Measurements from ENCODE around the gene PIGQ.

PIGQ gene

GRCh38 chr16:527015-527903 is 42.5 kb upstream of the PIGQ start, which contains the start of gene CAPN15:
TSS of gene CAPN15 (plus strand) at chr16:527712. CDS start at chr16:546839, 19,127 bp downstream.
- H3K36me3 ChIP-seq (ENCODE audit: control insufficient read depth, insufficient read depth, low read length), result no peaks in the 10 kb centered on the region
- H3K9ac ChIP-seq (ENCODE audit: low read depth, low read length), result peak within 1 kb of the TSS; percentile 94
- H3K27me3 ChIP-seq (ENCODE audit: control insufficient read depth, insufficient read depth, low read length), result no peaks in the 10 kb centered on the region
- H3K4me1 ChIP-seq (ENCODE audit: control insufficient read depth, insufficient read depth, low read length), result peaks cover 12% of the 10 kb centered on the region
- H3K9me3 ChIP-seq (ENCODE audit: control insufficient read depth, insufficient read depth, low read length), result no peaks in the 10 kb centered on the region
- H3K4me3 ChIP-seq (ENCODE audit: low read depth, low read length), result peak within 1 kb of the TSS; percentile 80

DNA sequence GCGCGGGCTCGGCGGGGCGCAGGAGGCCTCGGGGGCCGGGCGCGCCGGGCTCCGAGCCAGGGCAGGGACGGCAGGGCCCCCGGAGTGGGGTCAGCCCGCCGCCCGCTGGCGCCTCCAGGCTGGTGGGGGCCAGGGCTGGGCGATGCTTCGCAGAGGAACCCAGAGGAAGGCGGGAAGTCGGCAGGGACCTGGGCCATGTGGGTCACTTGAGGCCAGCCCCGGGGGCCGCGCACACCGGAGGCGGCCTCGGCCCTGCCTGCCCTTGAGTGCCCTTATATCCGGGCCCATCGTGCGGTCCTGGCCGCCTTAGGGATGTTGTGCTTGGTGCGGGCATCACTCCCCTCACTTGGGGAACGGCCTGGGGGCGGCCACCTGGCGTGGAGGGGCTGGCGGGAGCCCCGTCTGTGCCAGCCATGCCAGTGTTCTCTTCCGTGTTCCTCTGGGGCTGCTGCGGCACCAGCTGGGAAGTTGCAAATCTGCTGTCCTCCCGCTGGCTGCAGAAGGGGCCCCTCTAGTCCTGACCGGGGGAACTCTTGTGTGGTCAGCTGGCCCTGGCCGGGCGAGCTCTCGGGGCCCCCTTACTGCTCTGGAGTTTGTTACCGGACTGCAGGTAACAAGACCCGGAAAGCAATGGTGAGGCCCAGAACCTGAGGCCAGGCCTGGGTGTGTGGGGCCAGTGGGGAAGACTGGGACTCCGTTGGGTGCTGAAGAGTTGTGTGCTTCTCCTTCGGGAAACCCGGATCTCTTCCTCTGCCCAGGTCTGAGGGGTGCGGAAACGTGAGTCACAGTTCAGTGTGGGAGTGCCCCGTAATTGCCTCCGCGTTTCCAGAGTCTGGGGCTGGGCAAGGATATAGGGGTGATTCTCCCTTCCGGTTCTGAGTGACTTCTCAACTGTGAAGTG is 41.4 kb upstream of the PIGQ start:
- H3K9ac ChIP-seq (ENCODE audit: low read depth, low read length), result peak overlapping the region; percentile 70
- H3K27me3 ChIP-seq (ENCODE audit: control insufficient read depth, insufficient read depth, low read length), result no peaks in the 10 kb centered on the region
- H3K4me1 ChIP-seq (ENCODE audit: control insufficient read depth, insufficient read depth, low read length), result peaks cover 12% of the 10 kb centered on the region
- peak overlapping the region; percentile 76 for H3K4me3 ChIP-seq (ENCODE audit: low read depth, low read length)
- no peaks in the 10 kb centered on the region for H3K36me3 ChIP-seq (ENCODE audit: control insufficient read depth, insufficient read depth, low read length)
- H3K9me3 ChIP-seq (ENCODE audit: control insufficient read depth, insufficient read depth, low read length), result no peaks in the 10 kb centered on the region

DNA sequence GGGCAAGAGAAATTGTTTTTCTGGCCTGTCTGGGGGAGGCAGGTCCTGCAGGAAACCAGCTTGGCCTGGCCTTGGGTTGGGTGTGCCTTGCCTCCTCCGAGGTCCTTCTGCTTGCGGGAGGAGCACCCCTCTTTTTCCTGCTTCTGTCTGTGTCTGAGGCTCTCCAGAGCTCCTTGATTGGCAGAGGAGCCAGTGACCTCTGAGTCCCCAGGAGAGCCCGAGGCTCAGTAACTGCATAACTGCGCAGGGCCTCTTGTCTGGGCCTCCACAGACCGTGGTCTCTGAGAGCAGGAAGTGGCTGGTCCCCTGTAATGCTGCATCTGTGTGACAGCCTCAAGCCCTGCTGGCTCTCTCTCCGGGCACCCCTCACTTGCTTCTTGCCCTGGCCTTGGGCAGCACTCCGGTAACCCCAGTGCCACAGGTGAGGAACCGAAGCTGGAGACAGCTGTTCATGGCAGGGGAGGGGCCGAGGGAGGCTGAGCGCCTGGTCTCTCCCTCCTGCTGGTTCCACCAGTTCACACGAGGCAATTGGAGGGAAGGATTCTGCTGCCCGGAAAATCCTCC is 40.7 kb upstream of the PIGQ start:
- no peaks in the 10 kb centered on the region for H3K36me3 ChIP-seq (ENCODE audit: control insufficient read depth, insufficient read depth, low read length)
- peak overlapping the region; percentile 76 for H3K4me3 ChIP-seq (ENCODE audit: low read depth, low read length)
- no peaks in the 10 kb centered on the region for H3K27me3 ChIP-seq (ENCODE audit: control insufficient read depth, insufficient read depth, low read length)
- H3K9ac ChIP-seq (ENCODE audit: low read depth, low read length), result peak overlapping the region; percentile 70
- H3K4me1 ChIP-seq (ENCODE audit: control insufficient read depth, insufficient read depth, low read length), result peaks cover 12% of the 10 kb centered on the region
- no peaks in the 10 kb centered on the region for H3K9me3 ChIP-seq (ENCODE audit: control insufficient read depth, insufficient read depth, low read length)

DNA sequence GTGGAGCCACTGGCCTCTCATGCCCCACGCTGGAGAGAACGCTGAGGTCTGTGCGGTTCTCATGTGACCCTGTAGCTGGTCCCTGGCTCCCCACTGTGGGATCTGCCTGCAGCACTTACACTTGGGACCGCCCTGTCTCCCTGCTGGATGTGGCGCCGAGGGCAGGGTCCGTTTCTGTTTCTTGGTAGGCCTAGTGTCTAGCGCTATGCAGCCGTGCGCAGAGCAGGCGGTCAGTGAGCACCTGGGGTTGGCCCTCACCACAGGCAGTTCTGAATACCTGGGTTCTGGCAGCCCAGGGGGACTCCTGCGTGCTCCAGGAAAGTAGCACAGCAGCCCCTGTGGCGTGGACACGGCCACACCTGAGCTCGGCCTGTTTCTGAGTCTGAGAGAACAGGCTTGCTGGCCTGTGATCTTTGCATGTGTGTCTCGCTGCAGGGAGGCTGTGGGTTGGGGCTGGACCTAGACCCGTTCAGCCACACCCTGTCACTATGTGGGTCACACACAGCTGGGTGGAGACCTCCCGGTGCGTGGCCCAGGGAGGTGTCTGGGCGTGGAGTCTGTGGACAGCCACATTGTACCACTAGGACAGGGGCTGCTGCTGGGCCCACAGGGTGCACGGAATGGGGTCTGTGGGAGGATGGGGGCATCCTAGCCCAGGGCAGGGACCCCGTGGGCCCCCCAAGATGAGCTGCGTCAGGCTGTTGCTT is 39.5 kb upstream of the PIGQ start:
- H3K4me3 ChIP-seq (ENCODE audit: low read depth, low read length), result no peak overlapping the region
- H3K9ac ChIP-seq (ENCODE audit: low read depth, low read length), result no peak overlapping the region
- H3K4me1 ChIP-seq (ENCODE audit: control insufficient read depth, insufficient read depth, low read length), result peaks cover 12% of the 10 kb centered on the region
- no peaks in the 10 kb centered on the region for H3K27me3 ChIP-seq (ENCODE audit: control insufficient read depth, insufficient read depth, low read length)
- H3K9me3 ChIP-seq (ENCODE audit: control insufficient read depth, insufficient read depth, low read length), result no peaks in the 10 kb centered on the region
- no peaks in the 10 kb centered on the region for H3K36me3 ChIP-seq (ENCODE audit: control insufficient read depth, insufficient read depth, low read length)

- Histone ChIP-seq H3K9ac (ENCODE audit: low read depth, low read length) (no peak overlapping the region), H3K27me3 (ENCODE audit: control insufficient read depth, insufficient read depth, low read length) (no peaks in the 10 kb centered on the region), H3K4me3 (ENCODE audit: low read depth, low read length) (no peak overlapping the region), H3K4me1 (ENCODE audit: control insufficient read depth, insufficient read depth, low read length) (peaks cover 5% of the 10 kb centered on the region), H3K9me3 (ENCODE audit: control insufficient read depth, insufficient read depth, low read length) (no peaks in the 10 kb centered on the region), H3K36me3 (ENCODE audit: control insufficient read depth, insufficient read depth, low read length) (peaks cover 2% of the 10 kb centered on the region)
These were observed 38.2 kb upstream of the PIGQ start for GRCh38 chr16:531494-532125.

- peaks cover 5% of the 10 kb centered on the region for H3K4me1 ChIP-seq (ENCODE audit: control insufficient read depth, insufficient read depth, low read length)
- H3K9ac ChIP-seq (ENCODE audit: low read depth, low read length), result no peak overlapping the region
- H3K4me3 ChIP-seq (ENCODE audit: low read depth, low read length), result no peak overlapping the region
- no peaks in the 10 kb centered on the region for H3K27me3 ChIP-seq (ENCODE audit: control insufficient read depth, insufficient read depth, low read length)
- H3K36me3 ChIP-seq (ENCODE audit: control insufficient read depth, insufficient read depth, low read length), result peaks cover 7% of the 10 kb centered on the region
- H3K9me3 ChIP-seq (ENCODE audit: control insufficient read depth, insufficient read depth, low read length), result no peaks in the 10 kb centered on the region
These were observed 36.2 kb upstream of the PIGQ start for GRCh38 chr16:533391-534123.

GRCh38 chr16:534135-534534 is 35.6 kb upstream of the PIGQ start:
- no peak overlapping the region for H3K9ac ChIP-seq (ENCODE audit: low read depth, low read length)
- no peak overlapping the region for H3K4me3 ChIP-seq (ENCODE audit: low read depth, low read length)
- no peaks in the 10 kb centered on the region for H3K9me3 ChIP-seq (ENCODE audit: control insufficient read depth, insufficient read depth, low read length)
- H3K36me3 ChIP-seq (ENCODE audit: control insufficient read depth, insufficient read depth, low read length), result peaks cover 8% of the 10 kb centered on the region
- no peaks in the 10 kb centered on the region for H3K27me3 ChIP-seq (ENCODE audit: control insufficient read depth, insufficient read depth, low read length)
- peaks cover under 1% of the 10 kb centered on the region for H3K4me1 ChIP-seq (ENCODE audit: control insufficient read depth, insufficient read depth, low read length)

GRCh38 chr16:534856-535445 is 34.8 kb upstream of the PIGQ start:
- H3K9ac ChIP-seq (ENCODE audit: low read depth, low read length), result no peak overlapping the region
- H3K27me3 ChIP-seq (ENCODE audit: control insufficient read depth, insufficient read depth, low read length), result no peaks in the 10 kb centered on the region
- H3K4me3 ChIP-seq (ENCODE audit: low read depth, low read length), result no peak overlapping the region
- no peaks in the 10 kb centered on the region for H3K9me3 ChIP-seq (ENCODE audit: control insufficient read depth, insufficient read depth, low read length)
- H3K4me1 ChIP-seq (ENCODE audit: control insufficient read depth, insufficient read depth, low read length), result no peaks in the 10 kb centered on the region
- H3K36me3 ChIP-seq (ENCODE audit: control insufficient read depth, insufficient read depth, low read length), result peaks cover 9% of the 10 kb centered on the region

GRCh38 chr16:535446-536405 is 34.0 kb upstream of the PIGQ start:
- Histone ChIP-seq H3K27me3 (ENCODE audit: control insufficient read depth, insufficient read depth, low read length) (no peaks in the 10 kb centered on the region), H3K9me3 (ENCODE audit: control insufficient read depth, insufficient read depth, low read length) (no peaks in the 10 kb centered on the region), H3K4me3 (ENCODE audit: low read depth, low read length) (no peak overlapping the region), H3K9ac (ENCODE audit: low read depth, low read length) (no peak overlapping the region), H3K4me1 (ENCODE audit: control insufficient read depth, insufficient read depth, low read length) (no peaks in the 10 kb centered on the region), H3K36me3 (ENCODE audit: control insufficient read depth, insufficient read depth, low read length) (peaks cover 10% of the 10 kb centered on the region)

Data from iPS-15b (cell line).